NCI-H187 treated with DMSO at 0.1 percent for 48 hours (cell line): ENCODE measurements around the gene PALM2AKAP2.

Experiments used
- DNase-seq: peaks from one replicate; lab custom pipeline; 2025; lab: John Stamatoyannopoulos, UW

The PALM2AKAP2 gene

GRCh38 chr9:109779711-109780452 lies at the start of gene PALM2AKAP2:
Gene PALM2AKAP2, plus strand, starts transcription at chr9:109780198. Its CDS starts 291 bp downstream, at chr9:109780489.
- DNase-seq, result no peak

- no peak for DNase-seq
Observed at GRCh38 chr9:109730228-109730627, 49.8 kb upstream of the PALM2AKAP2 start.

GRCh38 chr9:109733690-109734089 lies 46.3 kb upstream of the PALM2AKAP2 start:
- DNase-seq, result no peak

- no peak for DNase-seq
Observed at GRCh38 chr9:109734814-109735213, 45.2 kb upstream of the PALM2AKAP2 start.

DNA sequence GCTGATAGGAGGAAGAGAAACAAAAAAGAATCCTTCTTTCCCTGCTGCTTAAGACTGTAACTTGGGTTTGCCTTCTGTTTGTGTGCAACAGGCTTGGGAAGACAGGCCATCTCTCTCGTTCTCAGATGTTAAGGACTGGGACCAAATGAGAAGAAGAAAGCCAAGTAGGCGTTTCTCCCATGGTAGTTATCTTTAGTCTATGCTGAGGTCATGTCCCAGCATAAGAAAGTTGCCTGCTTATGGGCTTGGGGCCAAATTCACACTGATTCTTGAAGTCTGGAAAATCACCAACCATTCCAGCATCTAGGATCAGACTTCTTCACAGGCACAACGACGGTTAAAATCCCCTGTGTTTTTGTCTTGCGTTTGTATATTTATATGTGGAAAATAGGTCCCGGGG lies 44.2 kb upstream of the PALM2AKAP2 start:
- DNase-seq, result no peak

- DNase-seq, result no peak
Observed at GRCh38 chr9:109737295-109737694, 42.7 kb upstream of the PALM2AKAP2 start.

DNA sequence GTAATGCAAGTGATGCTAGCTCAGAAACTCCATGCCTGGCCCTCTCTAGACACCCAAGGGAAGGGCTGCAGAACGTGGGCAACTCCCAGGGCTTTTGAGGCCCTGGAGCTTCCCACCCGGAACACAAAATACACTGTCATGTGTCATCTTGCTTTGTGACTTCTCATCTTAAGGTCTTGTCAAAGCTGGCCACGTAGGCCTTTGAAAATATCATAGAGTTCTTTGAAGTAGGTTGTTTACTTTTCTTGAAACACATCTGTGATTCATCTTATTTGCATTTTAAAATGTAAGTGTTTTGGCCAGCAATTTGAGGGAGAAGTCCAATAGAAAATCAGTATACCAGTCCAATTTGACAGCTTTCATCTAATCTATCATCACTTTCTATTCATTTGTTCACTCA lies 40.2 kb upstream of the PALM2AKAP2 start:
- no peak for DNase-seq

DNA sequence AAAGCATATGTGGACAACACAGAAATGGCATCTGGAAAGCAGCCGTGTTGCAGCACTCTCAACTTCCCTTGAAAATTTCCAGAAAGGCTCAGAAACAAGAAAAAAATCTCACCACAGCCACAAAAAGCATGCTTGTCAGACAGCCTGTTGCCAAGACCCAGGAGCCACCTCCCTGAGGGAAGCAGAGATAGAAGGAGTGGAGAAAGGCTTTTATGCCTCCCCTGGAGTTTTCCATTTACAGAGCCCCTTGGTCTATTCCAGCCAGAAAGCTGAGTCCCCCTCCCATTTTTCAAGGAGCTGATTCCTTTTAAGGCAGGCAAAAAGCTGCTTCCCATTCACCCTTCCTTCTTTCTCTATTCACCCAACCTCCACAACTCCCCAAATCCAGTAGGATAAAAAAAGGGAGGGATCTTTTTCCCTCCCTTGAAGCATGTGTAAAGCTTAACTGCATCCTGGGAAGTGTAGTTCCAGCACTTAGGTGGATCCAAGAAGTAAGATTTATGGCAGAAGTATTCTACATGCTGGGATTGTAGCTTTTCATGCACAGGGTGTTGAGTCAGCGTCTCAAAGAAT lies 37.1 kb upstream of the PALM2AKAP2 start:
- no peak for DNase-seq

DNA sequence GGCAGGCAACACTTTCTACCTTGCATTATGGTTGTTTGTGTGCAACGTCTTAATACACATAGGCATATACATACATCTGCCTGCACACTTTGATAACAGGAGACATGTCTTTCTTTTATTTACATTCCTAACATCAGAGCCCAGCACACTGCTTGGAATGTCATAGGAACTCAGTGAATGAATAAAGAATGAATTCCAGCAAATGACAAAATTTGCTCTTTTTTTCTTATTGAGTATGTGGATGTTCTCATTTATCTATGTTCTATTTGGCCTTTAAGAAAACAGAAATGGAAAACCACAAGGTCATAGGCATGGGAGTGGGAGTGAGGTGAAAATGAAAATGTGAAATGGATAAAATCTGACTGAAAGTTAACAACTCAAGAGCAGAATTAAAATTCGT lies 36.3 kb upstream of the PALM2AKAP2 start:
- no peak for DNase-seq

DNA sequence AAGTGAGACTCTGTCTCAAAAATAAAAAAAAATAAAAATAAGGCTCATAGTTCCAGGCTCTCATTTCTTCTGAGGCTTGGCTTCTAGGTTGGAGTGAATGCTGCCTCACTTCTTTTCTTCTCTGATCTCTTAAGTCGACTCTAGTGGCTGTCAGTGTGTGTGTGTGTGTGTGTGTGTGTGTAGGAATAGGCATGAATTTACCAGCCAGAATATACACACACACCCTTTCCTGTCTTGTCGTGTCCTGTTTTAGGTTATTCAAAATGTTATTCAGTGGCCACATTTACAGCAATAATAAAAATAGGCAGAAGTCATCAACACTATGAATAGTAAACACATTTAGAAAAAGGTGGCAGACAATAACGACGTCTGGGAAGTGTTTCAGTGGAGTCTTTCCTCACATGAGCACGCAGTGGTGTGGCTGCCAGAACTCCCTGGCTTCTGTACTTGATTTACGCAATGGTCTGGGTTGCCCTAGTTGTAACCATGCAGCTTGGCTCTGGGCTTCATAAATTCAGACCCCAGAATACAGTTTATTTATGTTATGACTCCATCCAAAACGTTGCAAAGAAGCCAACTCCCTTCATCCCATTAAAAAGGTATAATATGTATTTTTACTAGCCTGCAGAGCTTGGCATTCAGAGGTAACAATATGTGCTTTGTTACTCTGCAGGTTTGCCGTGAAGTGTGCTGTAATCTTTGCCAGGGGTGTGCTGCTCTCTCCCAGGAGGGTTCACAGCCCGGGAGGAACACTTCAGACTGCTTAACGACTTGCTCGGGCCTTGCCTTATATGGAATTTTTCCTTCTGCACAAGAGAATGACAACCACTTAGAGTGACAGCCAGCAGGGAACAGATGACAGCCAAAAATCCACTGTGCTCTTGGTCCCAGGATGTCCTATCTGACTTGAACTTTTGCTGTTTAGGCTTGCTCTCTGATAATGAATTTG lies 34.4 kb upstream of the PALM2AKAP2 start:
- peak; percentile 28 for DNase-seq

DNA sequence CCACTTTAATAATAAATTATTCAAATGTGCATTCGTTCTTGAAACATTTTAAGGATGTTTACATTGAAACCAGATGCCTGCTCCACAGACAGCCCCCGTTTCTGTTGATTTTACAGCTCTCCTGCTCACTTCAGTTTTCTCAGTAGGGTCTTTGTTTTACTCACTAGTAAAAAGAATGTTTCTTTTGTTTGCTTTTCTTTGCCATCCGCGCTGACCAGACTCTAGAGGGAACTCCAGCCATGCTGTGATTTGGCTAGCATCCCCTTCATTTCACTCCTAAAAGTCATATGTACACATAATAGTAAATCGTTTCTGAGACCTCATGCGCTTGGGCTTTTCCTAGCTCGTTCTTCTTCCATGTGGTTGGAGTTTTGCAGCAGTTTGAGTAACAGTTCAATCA lies 28.7 kb upstream of the PALM2AKAP2 start:
- DNase-seq, result no peak

DNA sequence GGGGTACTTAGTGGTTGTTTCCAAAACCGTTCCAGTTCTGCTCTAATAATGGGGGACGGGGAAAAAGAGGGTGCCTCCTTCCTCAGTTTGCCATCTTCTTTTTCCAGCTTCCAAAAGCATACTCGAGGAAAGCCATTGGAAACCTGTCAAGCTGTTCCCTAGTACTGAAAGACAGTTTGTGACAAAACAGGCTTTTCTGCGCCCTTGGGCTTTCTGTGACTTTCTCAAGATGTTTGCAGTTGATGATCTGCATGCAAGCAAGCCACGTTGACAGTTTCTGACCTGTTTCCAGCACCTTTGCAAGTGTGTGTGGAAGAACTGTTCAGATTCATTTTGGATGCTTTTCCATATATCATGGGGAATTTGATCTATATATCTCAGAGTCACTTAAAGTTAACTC lies 26.7 kb upstream of the PALM2AKAP2 start:
- no peak for DNase-seq

DNA sequence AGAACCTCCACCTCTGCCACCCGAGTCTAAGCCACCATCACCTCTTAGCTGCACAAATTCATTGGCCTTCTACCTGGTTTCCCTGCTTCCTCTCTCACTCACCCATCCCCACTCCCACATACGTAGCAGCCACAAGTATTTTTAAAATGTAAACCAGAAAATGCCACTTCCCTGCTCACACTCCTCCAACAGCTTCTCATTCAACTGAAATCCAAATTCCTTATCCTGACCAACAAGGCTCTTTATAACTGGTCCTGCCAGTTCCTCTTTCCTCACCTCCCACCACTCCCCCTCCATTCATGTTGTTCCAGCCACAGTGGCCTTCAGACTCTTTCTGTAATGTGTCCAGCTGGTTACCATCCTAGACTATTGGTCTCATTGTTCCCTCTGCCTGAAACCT lies 25.0 kb upstream of the PALM2AKAP2 start:
- no peak for DNase-seq

GRCh38 chr9:109759589-109759988 lies 20.4 kb upstream of the PALM2AKAP2 start:
- no peak for DNase-seq

DNA sequence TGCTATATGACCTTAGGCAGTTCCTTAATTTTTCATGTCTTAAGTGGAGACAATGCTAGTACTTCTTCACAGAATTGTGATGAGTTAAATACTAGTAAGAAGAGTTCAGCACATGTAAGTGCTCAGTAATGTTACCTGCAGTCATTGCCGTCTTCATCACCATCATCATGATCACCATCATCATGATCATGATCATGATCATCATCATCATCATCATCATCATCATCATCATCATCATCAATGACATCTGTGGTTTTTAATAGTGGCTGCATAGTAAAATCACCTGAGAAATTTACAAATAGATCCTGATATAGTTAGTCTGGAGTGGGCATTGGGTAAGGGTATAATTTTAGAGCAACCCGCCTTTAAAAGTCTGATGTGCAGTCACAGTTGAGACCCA lies 14.7 kb upstream of the PALM2AKAP2 start:
- DNase-seq, result no peak

GRCh38 chr9:109765830-109766229 lies 14.2 kb upstream of the PALM2AKAP2 start:
- DNase-seq, result no peak

- no peak for DNase-seq
Observed at GRCh38 chr9:109766351-109766750, 13.6 kb upstream of the PALM2AKAP2 start.

DNA sequence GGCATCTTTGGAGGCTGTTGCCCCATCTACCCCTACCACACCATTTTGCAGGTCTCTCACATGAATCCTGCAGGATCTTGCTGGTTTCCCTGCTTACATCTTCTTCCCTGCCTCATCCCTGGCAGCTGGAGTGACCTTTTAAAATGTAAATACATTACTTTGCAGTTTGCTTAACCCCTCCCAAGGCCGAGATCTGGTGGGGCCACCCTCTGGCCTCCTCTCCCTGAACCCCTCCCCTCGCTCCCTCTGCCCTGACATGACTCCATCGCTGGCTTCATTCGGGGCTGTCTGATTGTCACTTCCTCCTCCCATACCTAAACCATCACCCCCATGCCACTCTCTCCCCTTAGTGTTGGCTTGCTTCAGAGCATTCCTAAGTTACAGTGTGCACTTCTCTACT lies 12.6 kb upstream of the PALM2AKAP2 start:
- DNase-seq, result no peak

DNA sequence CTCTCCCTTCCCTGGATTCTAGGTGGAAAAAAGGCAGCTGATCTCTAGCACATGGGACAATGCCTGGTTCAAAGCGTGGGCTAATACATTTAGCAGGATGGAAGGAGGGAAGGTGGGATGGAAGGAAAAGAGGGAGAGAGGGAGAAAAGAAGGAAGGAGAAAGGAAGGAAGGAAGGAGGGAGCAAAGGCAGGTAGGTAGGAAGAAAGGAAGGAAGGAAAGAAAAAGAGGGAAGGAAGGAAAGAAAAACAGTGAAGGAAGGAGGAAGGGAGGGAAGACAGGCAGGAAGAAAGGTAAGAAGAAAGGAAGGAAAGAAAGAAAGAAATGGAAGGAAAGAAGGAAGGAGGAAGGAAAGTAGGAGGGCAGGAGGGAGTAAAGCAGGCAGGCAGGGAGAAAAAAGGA lies 12.2 kb upstream of the PALM2AKAP2 start:
- no peak for DNase-seq

GRCh38 chr9:109769250-109769649 lies 10.7 kb upstream of the PALM2AKAP2 start:
- DNase-seq, result no peak

DNA sequence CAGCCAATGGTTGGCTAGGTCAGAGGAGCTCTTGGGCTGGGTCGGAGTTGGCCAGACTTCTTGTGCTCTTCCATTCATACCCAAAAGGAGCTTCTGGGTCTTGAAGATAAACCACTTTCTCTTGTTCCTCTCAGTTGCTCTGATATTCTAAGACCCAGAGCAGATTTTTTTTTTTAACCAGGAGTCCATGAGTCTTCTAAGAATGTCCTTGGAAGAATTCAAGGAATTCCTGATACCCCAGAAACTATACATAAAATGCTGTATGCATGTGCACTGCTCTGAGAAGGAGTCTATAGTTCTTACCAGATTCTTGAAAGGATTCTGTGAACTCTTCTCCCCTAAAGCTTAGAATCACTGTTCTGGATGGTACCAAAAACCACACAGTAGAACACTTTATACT lies 9.9 kb upstream of the PALM2AKAP2 start:
- no peak for DNase-seq

DNA sequence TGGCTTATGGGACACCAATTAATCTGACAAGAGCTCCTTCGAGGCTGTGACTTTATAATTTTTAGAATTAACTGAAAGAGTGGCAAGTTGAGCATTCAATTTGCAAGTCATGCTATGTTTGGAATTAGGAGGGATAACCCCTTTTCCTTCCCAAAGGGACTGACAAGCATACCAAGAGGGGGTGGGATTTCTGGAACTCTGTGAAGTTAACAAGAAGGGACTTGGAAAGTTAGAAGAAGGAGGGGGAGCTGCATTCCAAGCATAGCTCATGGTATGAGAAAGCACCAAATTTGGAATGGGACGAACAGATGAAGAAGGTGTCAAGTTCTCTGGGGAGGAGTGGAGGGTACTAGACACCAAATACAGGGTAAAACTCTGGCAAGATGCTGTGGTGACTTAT lies 8.9 kb upstream of the PALM2AKAP2 start:
- no peak for DNase-seq
